Stromal cell of bone marrow (primary cell): ENCODE data around the gene SYNPO2.
A peak's percentile ranks its signal among the peaks of the same experiment; 100 is the strongest.
"Not testable (repeated sequence)": the region's sequence is repeated elsewhere in the genome, so short reads cannot be mapped to it uniquely, and the experiment has no call there.

ENCODE experiments used
- DNase-seq: peaks from one replicate; pipeline ENCODE4 v3.0.0-alpha.2; 2012; ENCODE audit warnings: low read depth

Gene SYNPO2, protein sequence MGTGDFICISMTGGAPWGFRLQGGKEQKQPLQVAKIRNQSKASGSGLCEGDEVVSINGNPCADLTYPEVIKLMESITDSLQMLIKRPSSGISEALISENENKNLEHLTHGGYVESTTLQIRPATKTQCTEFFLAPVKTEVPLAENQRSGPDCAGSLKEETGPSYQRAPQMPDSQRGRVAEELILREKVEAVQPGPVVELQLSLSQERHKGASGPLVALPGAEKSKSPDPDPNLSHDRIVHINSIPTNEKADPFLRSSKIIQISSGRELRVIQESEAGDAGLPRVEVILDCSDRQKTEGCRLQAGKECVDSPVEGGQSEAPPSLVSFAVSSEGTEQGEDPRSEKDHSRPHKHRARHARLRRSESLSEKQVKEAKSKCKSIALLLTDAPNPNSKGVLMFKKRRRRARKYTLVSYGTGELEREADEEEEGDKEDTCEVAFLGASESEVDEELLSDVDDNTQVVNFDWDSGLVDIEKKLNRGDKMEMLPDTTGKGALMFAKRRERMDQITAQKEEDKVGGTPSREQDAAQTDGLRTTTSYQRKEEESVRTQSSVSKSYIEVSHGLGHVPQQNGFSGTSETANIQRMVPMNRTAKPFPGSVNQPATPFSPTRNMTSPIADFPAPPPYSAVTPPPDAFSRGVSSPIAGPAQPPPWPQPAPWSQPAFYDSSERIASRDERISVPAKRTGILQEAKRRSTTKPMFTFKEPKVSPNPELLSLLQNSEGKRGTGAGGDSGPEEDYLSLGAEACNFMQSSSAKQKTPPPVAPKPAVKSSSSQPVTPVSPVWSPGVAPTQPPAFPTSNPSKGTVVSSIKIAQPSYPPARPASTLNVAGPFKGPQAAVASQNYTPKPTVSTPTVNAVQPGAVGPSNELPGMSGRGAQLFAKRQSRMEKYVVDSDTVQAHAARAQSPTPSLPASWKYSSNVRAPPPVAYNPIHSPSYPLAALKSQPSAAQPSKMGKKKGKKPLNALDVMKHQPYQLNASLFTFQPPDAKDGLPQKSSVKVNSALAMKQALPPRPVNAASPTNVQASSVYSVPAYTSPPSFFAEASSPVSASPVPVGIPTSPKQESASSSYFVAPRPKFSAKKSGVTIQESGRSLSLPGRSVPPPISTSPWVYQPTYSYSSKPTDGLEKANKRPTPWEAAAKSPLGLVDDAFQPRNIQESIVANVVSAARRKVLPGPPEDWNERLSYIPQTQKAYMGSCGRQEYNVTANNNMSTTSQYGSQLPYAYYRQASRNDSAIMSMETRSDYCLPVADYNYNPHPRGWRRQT

DNA sequence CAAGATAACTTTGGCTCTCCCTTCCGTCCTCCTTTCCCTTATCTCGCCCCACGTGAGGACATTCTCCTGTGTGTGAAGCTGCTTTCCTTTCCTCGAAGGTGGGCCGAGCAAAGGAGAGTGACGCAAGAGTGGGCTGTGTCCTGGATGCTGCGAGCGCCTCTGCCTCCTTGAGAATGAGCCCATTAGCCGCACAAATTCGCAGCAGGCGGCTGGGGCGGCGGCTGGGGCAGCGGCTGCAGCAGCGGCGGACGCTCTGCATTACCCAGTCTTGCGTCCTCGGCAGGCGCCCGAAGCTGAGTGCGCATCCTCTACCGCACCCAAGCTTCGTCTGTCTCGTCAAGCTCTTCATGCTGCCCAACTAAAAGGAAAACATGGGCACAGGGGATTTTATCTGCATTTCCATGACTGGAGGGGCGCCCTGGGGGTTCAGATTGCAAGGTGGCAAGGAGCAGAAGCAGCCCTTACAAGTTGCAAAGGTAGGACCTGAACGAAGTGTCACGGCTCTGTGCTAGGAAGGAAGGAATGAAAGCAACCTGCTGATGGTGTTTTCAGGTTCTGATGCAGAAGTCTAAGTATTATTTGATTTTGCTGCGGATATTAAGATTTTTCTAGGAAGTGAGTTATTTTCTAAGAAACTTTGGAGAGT lies at the start of gene SYNPO2:
Gene SYNPO2, plus strand, starts transcription at position 189 of the 646 bp plus-strand sequence. Its CDS starts 183 bp downstream, at position 372.
- DNase-seq, result peak; percentile 70

DNA sequence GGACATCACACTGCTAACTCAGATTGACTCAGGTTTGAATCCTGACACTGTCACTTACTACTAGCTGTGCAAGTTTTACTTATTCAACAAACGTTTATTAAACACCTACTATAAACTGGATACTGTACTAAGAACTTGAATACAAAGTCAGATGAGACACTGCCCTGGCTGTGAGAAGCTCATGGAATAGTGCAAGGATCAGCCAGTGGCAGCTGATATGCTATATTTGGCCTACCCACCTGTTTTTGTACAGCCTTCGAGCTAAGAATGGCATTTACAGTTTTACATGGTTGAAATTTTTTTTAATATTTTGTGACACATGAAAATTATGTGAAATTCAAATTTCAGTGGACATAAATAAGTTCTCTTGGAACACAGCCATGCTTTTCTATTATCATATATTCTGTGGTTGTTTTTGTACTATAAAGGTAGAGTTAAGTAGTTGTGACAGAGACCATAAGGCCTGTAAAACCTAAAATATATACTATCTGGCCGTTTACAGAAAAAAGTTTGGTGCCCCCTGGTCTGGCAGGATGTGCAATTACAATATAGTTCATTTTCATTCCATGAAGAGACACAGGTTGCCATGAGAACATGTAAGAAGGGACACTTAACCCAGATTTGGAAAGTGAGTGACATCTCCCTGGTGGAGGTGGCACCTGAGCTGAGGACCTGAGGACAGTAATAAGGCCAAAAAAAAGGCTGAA lies 49.3 kb upstream of the SYNPO2 start:
- DNase-seq, result no peak

DNA sequence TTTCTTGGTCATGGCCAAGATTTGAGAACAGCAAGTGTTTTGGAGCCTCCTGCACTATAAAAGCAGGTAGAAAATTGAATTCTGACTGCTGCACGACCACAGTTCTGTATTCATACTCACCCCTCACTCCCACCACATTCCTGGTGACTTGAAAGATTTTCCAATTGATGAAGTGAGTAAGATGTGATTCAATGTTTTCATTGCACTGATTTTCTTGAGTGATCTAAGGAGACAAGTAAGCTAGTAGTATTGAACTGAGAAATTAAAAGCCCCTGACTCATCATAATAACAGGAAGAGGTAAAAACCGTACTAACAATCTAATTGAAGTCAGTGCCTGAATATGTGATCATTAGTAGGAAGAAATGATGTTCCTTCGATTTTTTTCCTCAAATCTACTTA lies 46.6 kb upstream of the SYNPO2 start:
- peak; percentile 77 for DNase-seq

DNA sequence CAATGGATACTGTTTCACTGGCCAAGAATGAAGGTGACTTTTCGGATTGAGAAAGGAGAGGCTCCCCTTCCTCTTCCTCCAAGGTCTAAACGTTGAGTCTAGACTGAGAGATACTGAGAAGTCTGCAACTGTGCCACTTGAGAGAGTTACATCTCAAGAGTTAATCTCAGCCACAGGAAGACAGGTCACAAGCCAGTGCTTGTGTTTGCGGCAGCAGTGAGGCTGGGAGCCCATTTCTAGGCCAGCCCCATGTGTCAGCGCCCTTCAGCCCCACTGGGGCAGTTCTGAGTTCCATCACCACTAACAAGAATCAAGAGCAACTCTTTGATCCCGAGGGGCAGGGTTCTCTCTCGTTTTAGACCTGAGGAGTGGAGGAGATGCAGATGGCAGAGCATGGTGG lies 45.4 kb upstream of the SYNPO2 start:
- no peak for DNase-seq

DNA sequence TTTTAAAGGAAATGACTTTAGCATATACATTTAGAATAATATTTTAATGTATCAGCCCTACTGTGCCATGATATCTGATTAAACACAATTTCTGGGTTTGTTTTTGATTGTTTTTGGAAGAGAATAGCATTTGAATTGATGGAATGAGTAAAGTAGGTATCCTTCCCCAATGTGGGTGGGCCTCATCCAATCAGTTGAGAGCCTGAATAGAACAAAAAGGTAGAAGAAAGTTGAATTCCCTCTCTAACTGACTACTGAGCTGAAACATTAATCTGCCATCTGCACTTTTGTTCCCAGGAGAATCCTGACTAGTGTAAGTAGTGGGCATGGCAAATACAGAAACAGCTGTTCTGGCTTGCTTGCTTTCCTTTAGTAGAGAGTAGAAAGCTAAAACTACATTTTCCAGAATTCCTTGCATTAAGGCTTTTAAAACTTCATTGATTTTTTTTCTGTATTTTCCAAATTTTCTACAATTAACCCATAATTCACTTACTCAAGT lies 43.1 kb upstream of the SYNPO2 start:
- no peak for DNase-seq

DNA sequence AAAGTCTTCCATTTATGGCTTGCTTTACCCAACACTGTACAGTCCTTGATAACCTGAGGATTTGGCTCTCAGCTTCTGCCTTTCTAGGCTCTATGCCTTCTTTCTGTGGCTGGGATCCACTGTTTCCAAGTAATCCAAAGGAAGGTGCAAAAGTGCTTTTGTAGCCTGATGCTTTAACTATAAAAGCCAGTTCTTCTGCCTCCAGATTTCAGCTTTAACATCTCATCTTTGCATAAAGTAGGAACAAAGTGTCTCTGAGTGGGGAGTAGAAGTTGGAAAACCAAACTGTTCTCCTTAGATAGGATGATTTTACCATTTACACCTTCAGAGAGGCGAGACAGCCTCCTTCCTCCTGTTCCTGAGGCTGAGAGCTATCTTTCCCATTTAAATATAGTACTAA lies 41.7 kb upstream of the SYNPO2 start:
- no peak for DNase-seq

DNA sequence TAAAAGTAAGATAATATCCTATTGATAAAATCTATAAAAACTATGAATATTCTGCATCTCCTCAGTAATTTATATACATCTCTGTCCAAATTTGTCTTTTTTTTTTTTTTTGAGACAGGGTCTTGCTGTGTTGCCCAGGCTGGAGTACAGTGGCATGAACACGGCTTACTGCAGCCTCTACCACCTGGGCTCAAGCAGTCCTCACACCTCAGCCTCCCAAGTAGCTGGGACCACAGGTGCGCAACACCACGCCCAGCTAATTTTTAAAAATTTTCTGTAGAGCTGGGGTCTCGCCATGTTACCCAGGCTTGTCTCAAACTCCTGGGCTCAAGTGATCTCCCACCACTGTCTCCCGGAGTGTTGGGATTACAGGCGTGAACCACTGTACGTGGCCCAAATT lies 40.4 kb upstream of the SYNPO2 start:
- DNase-seq, result no peak

DNA sequence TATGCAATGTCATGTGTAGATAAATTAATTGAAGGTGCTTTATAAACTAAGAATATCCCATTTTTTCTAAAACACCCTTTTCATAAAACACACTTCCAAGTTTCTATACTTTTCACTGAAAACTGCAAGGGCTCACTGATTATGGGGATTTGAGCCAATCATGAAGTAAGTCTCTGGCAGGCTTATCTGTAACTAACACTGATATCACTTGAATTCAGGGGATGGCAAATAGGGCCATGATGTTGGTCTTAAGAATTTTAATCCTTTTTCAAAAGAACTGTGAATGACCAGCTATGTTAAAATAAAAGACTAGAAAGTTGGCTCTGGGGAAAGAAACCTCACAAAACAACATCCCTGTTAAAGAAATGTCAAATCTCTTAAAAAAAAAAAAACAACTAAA lies 39.8 kb upstream of the SYNPO2 start:
- DNase-seq, result no peak

DNA sequence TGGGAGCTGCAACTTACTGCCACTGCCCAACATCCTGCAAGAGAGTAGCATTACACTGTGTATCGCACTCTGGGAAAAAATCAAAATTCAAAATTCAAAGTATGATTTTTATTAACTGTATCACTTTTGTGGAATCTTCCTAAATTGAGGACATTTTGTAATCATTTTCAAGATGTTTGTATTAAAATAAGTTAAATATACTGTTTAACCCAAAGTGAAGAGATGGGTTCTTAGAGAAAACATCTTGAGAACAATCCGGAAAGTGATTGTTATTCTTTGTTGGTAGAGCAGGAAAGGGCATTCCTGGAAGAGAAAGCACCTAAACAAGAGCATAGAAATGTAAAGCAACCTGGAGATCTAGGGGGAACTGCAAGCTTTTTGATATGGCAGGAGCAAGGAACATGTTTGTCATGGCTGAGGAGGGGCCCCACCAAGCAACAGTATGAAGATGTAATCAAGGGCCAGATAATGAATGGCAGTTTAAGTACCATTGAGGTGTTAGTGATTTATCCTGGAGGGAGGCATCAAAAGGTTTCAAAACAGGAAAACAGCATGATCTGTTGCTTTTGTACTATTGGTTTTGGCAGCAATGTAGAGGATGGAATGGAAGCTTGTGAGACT lies 38.7 kb upstream of the SYNPO2 start:
- no peak for DNase-seq

DNA sequence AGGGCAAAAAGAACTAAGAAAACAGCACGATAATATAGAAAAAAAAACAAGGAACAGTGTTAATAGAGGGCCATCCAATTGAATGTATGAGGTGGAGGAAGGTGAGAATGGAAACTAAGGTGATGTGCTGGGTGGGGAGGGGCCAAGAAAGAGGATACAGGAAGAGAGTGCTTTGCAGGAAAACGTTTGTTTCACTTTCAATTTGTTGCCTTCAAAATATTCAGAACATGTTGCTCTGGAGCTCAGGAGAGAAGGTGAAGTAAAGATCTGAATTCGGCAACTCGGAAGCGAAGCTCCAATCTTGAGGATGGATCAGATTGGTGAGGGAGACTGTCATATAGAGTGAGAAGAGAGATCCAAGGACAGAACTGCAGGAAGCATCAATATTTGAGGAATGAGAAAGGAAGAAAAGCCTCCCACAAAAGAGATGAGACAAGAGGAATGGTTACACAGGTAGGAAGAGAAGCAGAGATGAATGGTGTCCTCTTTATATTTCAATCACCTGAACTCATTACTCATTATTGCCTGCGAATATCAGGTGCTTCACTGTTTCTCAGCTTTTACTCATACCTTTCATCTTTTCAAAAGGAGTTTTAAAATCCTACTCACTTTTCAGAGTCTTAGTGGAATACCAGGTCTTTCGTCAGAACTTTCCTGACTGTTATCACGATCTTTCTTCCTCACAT lies 38.0 kb upstream of the SYNPO2 start:
- no peak for DNase-seq

DNA sequence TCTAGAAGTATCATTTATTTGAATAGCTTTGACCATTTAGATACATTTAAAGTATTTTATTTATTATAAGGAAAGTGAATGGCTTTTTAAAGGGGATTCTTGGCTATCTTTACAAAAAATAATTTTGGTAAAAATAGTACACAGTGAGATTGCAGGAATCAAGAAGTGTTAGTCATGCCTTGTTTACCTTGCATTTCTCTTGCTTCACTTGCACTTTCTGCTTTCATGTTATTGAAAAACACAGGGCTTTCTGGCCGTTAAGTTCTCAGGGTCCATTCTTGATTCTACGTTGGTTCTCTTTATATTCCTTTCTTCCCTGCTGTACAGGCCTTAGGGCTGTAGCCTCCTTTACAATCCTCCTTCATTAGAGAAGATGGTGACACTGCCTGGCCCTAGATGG lies 30.9 kb upstream of the SYNPO2 start:
- no peak for DNase-seq

DNA sequence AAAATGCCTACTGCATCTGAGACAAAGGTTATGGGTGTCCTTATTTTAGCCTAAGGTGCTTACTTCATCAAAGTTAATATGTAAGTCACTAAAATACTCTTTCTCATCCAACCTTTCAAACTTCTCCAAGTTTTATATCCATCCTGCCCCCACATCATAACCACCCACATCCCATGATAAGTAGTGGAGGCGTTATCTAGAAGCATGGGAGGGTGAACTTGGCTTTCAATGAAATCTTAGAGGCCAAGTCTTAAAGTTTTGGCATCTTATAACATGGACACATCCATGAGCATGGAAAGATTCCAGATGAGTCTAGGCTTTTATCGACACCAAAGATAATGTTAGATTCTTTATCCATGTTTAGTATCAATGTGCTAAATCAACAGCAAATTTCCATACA lies 29.9 kb upstream of the SYNPO2 start:
- DNase-seq, result no peak

DNA sequence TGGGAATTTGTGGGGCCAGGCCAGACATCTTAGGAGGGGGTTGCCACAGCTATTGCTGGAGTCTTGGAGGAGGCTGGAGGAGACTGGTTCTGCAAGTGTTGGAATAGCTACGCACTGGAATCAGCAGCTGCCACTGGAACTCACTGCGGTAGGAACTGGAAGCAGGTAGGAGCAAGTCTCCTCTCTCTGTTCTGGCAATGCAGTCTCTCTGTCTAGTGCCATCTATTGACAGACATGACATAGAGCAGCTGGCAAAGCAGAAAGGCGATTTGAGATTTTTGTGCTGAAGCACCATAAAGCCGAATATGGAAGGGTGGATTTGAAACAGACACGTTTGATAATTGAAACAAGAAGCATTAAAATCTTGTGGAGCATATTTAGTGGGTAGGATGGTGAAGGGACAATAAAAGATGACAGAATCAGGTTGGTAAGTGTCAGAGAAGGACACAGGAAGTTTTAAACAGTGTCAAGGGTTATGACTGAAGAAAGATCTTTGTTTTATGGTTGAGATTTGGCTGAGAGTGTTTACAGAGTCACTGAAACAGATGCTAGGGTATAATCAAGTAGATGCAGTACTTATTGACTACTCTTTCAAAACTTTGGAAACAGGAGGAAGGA lies 23.5 kb upstream of the SYNPO2 start:
- DNase-seq, result peak; percentile 34

DNA sequence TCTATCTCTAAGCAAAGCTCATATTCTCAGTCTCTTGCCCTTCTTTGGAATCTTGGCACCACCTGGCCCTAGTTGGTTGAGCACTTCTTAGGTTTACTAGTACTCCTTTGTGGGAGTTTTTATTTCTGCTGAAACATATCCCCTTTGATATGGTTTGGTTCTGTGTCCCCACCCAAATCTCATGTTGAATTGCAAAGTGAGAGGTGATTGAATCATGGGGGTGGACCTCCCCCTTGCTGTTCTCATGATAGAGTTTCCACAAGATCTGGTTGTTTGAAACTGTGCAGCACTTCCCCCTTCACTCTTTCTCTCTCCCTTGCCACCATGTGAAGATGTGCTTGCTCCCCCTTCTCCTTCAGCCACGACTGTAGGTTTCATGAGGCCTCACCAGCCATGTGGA lies 22.2 kb upstream of the SYNPO2 start:
- DNase-seq, result no peak

DNA sequence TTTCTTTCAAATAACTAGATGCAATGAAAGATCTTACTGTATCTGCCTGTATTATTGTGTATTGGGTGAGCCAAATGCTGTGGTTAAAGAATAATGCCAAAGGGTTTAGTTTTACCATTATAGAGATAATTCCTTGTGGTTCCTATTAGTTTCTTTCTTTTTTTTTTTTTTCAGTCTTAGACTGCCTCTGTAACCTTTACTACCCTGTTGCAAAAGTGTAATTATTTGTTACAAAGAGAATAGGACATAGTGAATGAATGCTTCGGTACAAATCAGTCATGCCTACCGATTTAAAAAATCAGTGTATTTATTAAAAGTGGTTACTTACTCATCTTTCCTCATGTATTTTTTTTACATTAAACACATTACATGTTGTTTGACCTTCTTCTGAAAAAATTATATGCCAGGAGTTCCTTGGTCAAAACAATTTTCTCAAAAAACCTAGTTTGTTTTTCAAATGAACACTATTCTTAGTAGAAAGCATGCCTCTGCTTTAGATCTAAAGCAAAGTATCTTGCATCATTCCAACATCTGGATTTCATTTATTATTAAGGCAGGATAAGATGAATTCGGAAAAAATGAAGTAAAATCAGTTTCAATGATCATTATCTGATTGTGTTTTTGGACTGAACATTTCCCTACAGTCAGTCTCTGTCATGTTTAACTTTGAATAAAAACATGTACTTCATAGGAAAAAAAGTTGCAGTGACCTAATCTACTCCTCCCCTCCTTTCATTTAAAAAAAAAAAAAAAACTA lies 21.2 kb upstream of the SYNPO2 start:
- no peak for DNase-seq

DNA sequence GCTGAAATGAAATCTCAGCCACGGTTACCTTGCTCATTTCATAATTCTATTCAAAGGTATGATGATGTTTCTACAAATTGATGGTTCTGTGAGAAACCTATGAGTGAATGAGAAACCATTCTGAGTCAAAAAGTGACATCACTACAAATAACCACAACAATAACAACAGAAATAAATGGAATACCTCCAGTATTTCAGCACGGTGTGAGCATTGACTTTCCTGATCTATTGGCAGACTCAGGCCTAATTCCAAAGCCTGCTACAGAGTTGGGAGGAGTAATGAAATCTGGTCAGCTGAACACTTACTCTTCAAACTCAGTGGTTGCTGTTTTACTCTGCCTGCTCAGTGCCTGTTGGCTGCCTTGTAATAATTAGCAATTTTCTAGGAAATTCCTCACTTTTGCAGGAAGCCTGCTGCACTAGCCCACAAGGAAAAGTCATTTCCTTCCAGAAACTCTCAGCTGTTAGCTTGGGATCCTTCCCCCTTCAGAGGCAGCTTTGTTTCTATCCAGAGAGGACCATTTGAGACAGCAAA lies 18.8 kb upstream of the SYNPO2 start:
- DNase-seq, result no peak

DNA sequence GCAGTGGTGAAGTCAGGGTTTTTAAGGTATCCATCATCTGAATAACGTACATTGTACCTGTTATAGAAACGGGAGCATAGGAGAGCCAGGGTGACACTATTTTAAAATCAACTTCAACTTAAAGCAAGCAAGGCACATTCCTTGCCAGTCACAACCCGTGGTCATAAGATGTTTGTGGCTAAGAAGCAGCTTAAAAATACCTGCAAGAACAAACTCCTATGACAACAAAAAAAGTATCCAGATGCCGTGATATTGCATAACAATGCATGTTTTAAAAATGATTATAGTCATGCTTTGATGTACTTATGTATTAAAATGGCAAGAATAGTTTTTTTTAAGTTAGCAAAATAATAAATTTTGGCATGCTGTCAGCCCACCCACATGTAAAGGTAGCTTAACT lies 16.5 kb upstream of the SYNPO2 start:
- no peak for DNase-seq

DNA sequence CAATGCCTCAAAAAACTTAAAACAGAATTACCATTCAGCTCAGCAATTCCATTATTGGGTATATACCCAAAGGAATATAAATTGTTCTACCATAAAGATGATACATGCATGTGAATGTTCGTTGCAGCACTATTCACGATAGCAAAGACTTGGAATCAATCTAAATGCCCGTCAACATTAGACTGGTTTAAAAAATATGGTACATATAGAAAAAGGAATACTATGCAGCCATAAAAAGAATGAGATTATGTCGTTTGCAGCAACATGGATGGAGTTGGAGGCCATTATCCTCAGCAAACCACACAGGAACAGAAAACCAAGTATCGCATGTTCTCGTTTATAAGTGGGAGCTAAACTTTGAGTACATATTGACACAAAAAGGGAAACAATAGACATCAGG lies 10.9 kb upstream of the SYNPO2 start:
- no peak for DNase-seq

DNA sequence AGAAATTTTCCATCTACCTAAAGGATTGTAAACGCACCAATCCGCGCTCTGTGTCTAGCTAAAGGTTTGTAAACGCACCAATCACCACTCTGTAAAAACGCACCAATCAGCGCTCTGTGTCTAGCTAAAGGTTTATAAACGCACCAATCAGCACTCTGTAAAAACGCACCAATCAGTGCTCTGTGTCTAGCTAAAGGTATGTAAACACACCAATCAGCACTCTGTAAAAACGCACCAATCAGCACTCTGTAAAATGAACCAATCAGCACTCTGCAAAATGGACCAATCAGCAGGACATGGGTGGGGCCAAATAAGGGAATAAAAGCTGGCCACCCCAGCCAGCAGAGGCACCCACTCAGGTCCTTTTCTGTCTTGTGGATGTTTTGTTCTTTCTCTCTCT lies 10.1 kb upstream of the SYNPO2 start:
- DNase-seq, result not testable (repeated sequence)
